HG03039 (cell line): ENCODE results near the gene NFX1.
"Not testable (repeated sequence)": the region's sequence is repeated elsewhere in the genome, so short reads cannot be mapped to it uniquely, and the experiment has no call there.

Experiments
- ATAC-seq: cut with Tn5 transposase; IDR thresholded peaks from one replicate; pipeline ENCODE4 v1.9.1; 2021; ENCODE audit warnings: mild to moderate bottlenecking, moderate library complexity; ENCODE audit not compliant: unreplicated experiment

Gene NFX1

GRCh38 chr9:33351547-33351946 is 61.2 kb downstream of the NFX1 start:
- no peak for ATAC-seq

- no peak for ATAC-seq
Observed at GRCh38 chr9:33354651-33355211, 64.4 kb downstream of the NFX1 start.

- no peak for ATAC-seq
Observed at GRCh38 chr9:33355933-33356332, 65.6 kb downstream of the NFX1 start.

- not testable (repeated sequence) for ATAC-seq
Observed at GRCh38 chr9:33358641-33359040, 68.3 kb downstream of the NFX1 start.

- no peak for ATAC-seq
Observed at GRCh38 chr9:33364127-33364526, 73.8 kb downstream of the NFX1 start.

- not testable (repeated sequence) for ATAC-seq
Observed at GRCh38 chr9:33364814-33365213, 74.5 kb downstream of the NFX1 start.

GRCh38 chr9:33366979-33367480 is 76.7 kb downstream of the NFX1 start:
- no peak for ATAC-seq

GRCh38 chr9:33372900-33373299 is 82.6 kb downstream of the NFX1 start:
- ATAC-seq: no peak

- ATAC-seq: no peak
Observed at GRCh38 chr9:33374190-33374589, 83.9 kb downstream of the NFX1 start.

GRCh38 chr9:33374634-33375237 is 84.4 kb downstream of the NFX1 start:
- no peak for ATAC-seq

- ATAC-seq: no peak
Observed at GRCh38 chr9:33375238-33375840, 85.0 kb downstream of the NFX1 start.

- no peak for ATAC-seq
Observed at GRCh38 chr9:33375841-33376321, 85.6 kb downstream of the NFX1 start.

GRCh38 chr9:33377089-33377715 is 86.9 kb downstream of the NFX1 start:
- no peak for ATAC-seq

- ATAC-seq: no peak
Observed at GRCh38 chr9:33378121-33378795, 87.9 kb downstream of the NFX1 start.

GRCh38 chr9:33379666-33380389 is 89.5 kb downstream of the NFX1 start:
- ATAC-seq: no peak

GRCh38 chr9:33380390-33381094 is 90.2 kb downstream of the NFX1 start:
- ATAC-seq: no peak

- ATAC-seq: no peak
Observed at GRCh38 chr9:33381231-33381791, 91.0 kb downstream of the NFX1 start.

- ATAC-seq: not testable (repeated sequence)
Observed at GRCh38 chr9:33382397-33382796, 92.1 kb downstream of the NFX1 start.

GRCh38 chr9:33383396-33383795 is 93.1 kb downstream of the NFX1 start:
- not testable (repeated sequence) for ATAC-seq

GRCh38 chr9:33385536-33385935 is 95.2 kb downstream of the NFX1 start:
- ATAC-seq: not testable (repeated sequence)
